GM19099 (cell line): ENCODE data around the gene KLHL40.

ENCODE experiments used
- POLR2A ChIP-seq: IDR thresholded peaks from 3 replicates; pipeline ENCODE4 v1.6.1; 2011; ENCODE audit warnings: low read depth; ENCODE audit not compliant: insufficient read length; ENCODE audit errors: extremely low read depth

KLHL40 gene

GRCh38 chr3:42662813-42663535 is 22.4 kb upstream of the KLHL40 start:
- TF ChIP-seq POLR2A: no peak

GRCh38 chr3:42663581-42664437 is 21.5 kb upstream of the KLHL40 start:
- TF ChIP-seq POLR2A: peak; percentile 38

DNA sequence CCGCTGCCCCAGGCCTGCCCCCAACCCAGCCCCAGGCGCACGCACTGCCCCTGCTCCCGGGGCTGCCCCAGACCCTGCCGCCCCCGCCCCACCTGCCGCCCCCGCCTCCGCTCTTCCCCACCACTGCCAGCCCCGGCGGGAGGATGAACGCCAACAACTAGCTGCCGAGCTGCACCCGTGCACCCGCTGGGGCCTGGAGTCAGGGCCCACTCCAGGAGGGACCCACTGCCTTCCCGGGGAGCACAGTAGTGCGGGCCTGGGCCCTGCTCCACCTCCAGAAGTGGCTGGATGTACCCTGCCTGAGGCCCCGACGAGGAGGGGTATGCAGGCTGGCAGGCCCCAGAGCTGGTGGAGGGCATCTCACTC is 20.9 kb upstream of the KLHL40 start:
- TF ChIP-seq POLR2A: no peak

DNA sequence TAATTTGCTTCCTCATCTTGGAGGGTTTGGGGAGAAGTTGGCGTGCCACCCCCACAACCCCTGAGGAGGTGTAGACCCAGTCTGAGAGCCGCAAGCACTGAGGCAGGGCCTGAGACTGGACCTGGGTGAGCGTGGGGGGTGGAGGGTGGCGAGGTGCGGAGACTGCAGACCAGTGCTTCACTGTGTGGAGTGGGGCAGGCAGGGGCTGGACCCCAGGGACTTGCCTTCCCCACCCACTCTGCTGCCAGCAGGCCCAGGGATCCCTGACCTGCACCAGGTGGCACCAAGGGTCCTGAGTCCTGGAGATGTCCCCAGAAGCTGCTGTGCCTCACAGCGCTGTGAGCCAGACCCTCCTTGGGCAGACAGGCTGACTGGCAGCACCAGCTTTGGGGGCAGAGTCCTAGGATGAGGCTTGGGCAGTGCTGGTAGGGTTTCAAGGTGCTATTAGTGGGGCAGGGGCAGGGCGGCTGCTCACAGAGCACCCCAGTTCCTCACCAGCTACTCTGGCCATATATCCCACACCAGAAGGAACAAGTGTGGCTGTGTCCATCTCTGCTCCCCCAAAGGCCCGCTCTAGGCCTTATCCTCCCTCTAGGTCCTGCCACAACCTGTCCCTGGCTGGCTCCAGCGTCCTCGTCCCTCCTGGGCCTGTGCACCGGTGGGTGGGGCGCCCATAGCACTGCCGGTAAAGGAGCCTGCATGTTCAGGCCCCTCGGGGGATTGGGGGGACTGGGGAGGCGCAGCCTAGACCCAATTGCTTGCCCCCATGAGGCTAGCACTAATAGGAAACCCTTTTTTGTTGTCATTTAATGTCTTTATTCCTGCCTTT is 20.1 kb upstream of the KLHL40 start:
- TF ChIP-seq POLR2A: no peak

GRCh38 chr3:42666022-42666421 is 19.3 kb upstream of the KLHL40 start:
- no peak for TF ChIP-seq POLR2A

DNA sequence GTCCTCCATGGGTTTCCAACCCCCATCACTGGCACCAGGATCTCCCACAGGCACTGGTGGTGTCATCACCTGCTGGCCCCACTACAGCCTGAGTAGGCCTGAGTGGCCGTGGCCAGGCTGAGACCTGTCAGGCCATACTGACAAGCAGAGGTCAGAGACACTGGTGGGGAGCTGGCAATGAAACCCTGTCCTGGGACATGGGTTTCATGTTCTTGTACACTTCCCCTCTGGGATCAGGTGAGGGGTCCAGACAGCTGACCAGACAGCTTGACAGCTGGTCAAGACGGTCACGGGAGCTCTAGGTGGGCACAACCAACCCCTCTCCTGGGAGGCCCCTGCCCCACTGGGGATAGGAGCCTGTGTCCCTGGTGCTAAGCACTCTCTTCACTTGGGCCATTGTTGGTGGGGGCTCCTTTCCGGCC is 18.7 kb upstream of the KLHL40 start:
- TF ChIP-seq POLR2A: no peak

DNA sequence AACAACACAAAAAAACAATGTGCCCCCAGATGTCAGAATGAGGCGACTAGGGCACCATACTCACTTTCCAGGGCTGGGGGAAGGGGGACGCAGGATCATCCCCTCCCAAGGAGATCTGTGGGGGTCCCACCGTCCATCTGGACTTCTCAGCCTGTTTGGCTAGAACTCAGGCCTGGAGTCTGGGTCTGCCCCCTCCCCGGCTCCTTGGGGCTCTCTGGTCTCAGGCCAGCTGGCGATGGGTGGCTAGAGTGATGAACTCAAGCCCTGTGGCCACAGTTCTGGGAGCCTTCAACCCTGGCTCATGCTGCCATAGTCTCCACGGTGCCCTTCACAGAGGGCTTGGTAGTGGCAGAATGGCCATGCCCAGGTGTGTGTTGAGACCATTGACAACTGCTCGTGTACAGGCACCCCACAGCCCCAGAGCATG is 18.2 kb upstream of the KLHL40 start:
- TF ChIP-seq POLR2A: no peak

DNA sequence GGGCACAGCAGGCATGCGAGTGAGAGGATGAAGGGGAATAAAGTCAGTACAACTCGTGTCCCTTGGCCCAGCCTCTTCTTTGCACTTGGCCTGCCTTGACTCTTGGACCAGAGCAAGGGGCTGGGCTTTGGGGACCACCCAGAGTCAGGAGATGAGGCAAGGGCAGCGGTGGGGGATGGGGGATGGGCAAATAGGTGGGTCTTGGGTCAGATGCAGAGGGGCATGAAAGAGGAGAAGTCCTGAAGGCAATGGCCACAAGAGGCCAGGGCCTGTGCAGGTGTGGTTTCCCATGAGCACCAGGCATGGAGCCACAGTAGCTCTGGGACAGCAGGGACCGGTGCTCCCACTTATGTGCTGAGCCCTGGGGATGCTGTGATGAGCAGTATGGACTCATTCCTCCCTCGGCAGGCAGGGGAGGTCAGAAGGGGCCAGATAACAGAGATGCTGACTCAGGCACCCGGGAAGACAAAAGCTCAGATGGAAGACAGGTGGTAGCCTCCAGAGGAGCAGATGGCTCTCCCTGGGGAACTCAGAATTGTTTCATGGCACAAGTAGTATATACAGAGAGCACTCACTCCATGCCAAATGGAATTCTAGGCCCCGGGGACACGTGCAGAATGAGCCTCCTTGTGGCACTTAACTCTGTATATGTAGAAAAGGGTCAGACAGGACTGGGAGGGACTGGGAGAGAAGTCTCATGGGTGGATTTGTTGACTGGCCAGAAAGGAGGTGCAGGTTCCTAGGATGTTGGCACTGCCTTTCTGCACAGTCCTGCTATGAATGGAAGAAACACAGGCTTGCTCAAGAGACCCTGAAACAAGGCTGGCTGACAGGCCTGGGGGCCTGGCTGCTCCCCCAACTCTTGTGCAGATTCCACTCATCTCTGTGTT is 17.6 kb upstream of the KLHL40 start:
- no peak for TF ChIP-seq POLR2A

DNA sequence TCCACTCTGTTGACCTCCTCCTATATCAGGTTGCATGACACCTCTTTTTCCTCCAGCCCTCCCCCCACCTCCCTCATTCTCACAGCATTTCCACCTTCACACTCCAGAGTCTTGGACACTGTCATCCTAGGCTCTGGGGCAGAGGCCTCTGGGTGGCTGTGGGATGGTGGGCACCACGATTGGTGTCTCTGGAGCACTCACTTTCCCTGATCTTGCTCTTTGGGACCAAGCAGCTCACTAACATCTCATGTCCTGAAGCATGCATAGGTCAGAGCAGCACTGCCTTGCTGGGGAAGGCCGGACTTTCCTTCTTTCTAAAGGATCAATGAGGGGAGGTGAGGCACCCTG is 16.9 kb upstream of the KLHL40 start:
- TF ChIP-seq POLR2A: no peak

DNA sequence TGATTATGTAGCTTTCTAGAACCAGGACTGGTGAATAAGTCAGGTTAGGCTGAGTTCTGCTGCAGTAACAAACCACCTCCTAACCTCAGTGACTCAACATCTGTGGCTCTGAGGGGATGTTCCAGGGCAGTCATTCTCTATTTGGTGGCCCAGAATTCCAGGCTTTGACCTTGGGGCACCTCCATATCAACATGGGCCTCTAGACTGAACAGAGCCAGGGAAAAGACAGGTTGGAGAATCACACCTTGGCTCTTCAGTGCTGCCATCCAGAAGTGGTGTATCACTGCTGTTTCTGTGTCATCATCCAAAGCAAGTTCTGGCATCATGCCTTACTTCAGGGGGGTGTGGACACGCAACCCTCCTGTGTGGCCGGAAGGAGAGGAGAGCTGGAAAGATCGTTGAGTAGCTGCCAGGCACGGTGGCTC is 16.5 kb upstream of the KLHL40 start:
- no peak for TF ChIP-seq POLR2A

DNA sequence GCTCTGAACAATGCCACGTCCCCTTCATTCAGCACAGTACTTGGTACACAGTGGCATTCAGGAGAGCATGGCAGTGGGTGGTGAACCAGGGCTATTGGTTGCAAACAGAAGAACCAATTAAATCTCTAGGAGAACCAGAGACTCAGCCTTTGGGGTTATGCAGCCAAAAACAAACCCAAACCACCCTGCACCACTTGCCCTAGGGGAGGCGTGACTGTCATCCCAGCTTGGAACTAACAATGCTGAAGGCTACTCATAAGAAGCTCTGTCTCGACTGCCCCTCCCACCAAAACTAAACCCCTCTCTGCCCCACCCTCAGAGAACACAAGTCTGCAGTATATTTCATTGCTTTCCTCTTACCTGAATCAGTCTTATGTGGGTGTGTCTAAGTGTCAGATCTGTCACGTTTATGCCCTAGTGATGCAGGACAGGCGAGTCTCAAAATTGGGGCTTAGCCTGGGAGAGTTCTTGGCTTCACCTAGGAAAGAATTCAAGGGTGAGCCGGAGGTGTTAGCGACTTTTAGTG is 15.2 kb upstream of the KLHL40 start:
- TF ChIP-seq POLR2A: no peak

- TF ChIP-seq POLR2A: no peak
Measured at GRCh38 chr3:42670670-42671069, 14.7 kb upstream of the KLHL40 start.

DNA sequence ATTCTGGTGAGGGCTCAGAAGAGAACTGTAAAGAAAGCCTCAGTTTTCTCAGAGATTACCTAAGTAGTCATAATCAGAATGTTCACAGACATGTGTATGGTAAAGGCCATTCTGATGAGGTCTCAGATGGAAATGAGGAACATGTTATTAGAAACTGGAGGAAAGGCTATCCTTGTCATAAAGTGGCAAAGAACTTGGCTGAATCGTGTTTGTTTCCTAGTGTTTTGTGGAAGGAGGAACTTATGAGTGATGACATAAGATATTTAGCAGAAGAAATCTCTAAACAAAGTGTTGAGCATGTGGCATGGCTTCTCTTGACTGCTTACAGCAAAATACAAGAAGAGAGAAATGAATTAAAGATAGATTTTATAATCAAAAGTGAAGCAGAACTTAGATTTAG is 12.8 kb upstream of the KLHL40 start:
- no peak for TF ChIP-seq POLR2A

- TF ChIP-seq POLR2A: no peak
Measured at GRCh38 chr3:42673082-42673481, 12.3 kb upstream of the KLHL40 start.

DNA sequence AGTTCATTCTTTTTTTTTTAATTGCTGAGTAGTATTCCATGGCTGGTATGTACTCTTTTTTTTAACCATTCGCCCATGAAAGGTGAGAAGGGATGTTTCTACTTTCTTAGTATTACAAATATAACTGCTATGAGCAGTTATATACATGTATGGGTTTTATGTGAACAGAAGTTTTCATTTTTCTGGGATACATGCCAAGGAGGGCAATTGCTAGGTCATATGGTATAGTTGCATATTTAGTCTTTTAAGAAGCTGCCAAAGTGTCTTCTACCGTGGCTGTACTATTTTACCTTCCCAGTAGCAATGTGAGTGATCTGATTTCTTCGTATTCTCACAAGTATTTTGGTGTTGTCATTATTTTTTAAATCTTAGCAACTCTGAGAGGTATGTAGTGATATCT is 11.2 kb upstream of the KLHL40 start:
- TF ChIP-seq POLR2A: no peak

GRCh38 chr3:42675909-42676308 is 9.4 kb upstream of the KLHL40 start:
- TF ChIP-seq POLR2A: no peak
